LNCaP clone FGC (cell line): ENCODE measurements around the gene ZNF784.

Source experiments
- DNase-seq: peaks from one replicate; pipeline ENCODE4 v3.0.0-alpha.2; 2011; ENCODE audit warnings: low read depth
- H3K4me3 ChIP-seq: 2 replicates; pipeline ENCODE4 v1.5.1; 2011; ENCODE audit warnings: mild to moderate bottlenecking, low read depth, low read length, control low read depth
- TF ChIP-seq, protein P1 (sequence below): IDR thresholded peaks from 2 replicates; pipeline ENCODE4 v1.5.1; 2012; ENCODE audit warnings: mild to moderate bottlenecking; ENCODE audit not compliant: control insufficient read depth, insufficient read depth; ENCODE audit errors: extremely low read depth

The ZNF784 gene

DNA sequence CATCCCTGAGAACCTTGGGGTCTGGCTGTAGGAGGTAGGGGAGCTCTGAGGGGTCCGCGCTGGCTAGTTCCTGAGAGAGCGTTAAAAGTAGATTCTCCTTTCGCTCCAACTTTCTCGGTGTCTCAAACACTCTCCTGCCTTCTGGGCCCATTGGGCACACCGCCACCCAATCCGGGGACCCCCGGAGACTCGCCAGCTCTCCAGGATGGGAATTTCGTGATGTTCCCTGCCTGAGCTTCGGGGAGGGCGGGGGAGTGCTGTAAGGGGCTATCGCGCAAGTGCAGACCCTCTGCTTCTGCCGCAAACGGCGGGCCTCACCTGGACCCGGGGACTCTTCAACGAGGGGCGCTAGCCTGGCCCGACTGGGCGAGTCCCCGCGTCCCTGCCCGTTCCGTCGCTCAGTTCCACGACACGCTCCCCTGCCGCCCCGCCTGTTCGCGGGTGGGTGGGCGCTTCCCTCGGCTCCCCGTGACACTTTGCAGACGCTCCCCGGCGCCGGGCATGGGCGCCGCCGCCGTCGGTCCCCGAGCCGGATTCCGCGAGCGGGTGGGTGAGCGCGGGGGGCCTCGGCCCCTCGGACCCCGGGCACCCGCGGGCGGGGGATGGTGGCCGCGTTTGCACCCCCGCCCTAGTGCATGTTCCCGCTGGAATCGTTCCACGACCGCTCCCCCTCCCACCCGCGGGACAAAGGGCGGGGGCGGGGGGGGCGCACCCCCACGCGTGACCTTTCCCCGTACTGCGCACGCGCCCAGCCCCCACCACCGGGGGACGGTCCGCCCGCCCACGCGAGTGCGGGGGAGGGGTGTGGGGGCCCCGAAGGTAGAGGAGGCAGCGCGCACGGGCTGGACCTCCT lies 23.6 kb upstream of the ZNF784 start, which contains the start of gene CCDC106:
Gene CCDC106, plus strand, starts transcription at position 481 of the 853 bp plus-strand sequence. CDS start 835 bp downstream, outside the sequence.
- DNase-seq: no peak
- H3K4me3 ChIP-seq: peak within 1 kb of the TSS; percentile 84
- TF ChIP-seq, protein P1, sequence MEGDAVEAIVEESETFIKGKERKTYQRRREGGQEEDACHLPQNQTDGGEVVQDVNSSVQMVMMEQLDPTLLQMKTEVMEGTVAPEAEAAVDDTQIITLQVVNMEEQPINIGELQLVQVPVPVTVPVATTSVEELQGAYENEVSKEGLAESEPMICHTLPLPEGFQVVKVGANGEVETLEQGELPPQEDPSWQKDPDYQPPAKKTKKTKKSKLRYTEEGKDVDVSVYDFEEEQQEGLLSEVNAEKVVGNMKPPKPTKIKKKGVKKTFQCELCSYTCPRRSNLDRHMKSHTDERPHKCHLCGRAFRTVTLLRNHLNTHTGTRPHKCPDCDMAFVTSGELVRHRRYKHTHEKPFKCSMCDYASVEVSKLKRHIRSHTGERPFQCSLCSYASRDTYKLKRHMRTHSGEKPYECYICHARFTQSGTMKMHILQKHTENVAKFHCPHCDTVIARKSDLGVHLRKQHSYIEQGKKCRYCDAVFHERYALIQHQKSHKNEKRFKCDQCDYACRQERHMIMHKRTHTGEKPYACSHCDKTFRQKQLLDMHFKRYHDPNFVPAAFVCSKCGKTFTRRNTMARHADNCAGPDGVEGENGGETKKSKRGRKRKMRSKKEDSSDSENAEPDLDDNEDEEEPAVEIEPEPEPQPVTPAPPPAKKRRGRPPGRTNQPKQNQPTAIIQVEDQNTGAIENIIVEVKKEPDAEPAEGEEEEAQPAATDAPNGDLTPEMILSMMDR: no peak

DNA sequence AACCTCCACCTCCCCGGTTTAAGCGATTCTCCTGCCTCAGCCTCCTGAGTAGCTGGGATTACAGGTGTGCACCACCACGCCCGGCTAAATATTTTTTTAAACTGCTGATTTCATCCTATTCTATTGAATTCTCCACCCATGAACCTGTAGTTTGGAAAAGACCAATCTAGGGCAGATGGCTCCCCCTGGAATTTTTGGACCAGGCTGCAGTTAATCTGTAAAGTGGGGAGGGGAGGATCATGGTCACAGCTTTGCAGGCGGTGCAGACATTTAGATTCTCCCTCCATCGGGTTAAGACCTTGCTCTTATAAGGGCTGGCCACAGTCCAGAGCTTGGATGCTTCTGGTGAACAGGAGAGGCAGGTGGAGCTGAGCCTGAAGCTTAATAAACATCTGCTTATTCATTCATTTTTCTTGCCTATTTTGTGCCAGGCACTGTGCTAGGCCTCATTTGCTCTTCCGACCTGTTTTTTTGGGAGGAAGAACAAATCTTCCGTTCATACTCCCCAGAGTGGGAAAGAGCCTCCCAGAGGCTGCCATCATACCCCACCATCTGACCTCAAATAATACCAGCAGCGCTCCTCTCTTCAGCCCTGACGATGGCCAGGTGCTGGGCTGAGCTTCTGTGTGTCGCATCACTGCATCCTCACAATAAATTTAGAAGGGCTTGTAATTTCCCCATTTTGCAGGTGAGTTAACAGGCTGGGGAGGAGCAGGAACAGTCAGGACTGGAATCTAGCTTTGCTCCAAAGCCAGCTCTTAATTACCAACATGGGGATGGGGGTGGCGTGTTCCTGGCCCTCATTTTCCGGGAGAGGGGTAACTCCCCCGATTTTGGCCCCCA lies 22.7 kb upstream of the ZNF784 start:
- DNase-seq: no peak
- peak overlapping the region; percentile 84 for H3K4me3 ChIP-seq
- TF ChIP-seq, protein P1: no peak

DNA sequence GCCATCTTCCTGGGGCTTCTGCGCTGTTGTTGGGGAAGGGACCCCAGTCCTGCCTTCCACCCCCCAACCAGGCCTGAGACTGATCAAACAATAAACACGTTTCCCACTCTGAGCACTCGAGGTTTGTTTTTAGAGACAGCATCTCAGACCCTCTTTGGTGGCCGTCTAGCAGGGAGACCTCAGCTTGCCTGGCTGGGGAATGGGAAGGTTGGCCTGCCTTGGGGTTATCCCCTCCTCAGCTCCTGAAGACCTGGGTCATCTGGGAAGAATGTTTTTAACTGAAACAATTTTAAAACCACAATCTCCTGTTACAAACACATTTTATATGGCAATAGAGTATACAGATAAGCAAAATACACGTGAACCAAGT lies 21.1 kb upstream of the ZNF784 start:
- TF ChIP-seq, protein P1: no peak
- H3K4me3 ChIP-seq: no peak overlapping the region
- DNase-seq: no peak

DNA sequence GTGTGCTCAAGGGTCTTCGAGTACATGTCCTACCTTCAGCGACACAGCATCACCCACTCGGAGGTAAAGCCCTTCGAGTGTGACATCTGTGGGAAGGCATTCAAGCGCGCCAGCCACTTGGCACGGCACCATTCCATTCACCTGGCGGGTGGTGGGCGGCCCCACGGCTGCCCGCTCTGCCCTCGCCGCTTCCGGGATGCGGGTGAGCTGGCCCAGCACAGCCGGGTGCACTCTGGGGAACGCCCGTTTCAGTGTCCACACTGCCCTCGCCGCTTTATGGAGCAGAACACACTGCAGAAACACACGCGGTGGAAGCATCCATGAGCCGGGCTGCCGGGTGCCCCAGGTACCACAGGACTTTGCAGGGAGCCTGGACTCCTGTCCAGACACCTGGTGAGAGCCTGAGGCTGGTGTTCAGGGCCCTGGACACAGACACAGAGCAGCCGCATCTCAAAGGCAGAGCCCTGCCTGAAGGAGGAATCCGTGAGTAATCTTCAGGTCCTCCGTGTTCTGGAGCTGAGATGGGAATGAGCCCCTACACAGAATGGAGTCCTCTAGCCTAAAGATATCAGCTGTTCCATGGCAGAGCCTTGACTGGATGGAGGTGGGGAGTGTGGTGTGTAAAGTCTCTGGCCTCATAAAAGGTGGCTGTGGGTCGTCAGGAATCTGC lies 20.6 kb upstream of the ZNF784 start:
- no peak for DNase-seq
- TF ChIP-seq, protein P1: no peak
- peak overlapping the region; percentile 95 for H3K4me3 ChIP-seq

DNA sequence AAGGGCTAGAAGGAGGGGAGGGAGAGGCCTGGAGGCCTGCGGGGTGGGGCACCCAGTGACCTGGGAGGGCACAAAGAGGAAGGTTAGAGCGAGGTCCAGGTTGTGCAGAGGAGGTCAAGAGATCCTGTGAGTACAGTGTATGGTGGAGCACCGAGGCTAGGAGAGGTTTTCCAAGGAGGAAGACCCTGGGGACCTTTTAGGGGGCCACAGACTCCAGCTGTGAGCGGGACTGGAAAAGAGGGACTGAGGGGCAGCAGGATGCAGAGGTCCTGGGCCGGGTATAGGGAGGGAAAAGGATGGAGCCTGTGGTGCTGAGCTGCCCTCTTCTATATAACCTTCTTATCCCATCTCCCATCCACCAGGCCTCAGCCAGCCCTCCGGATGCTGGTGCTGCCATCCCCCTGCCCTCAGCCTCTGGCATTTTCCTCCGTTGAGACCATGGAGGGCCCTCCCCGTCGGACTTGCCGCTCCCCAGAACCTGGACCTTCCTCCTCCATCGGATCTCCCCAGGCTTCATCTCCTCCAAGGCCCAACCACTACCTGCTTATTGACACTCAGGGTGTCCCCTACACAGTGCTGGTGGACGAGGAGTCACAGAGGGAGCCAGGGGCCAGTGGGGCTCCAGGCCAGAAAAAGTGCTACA lies 19.9 kb upstream of the ZNF784 start:
- DNase-seq: no peak
- TF ChIP-seq, protein P1: no peak
- H3K4me3 ChIP-seq: peak overlapping the region; percentile 95

DNA sequence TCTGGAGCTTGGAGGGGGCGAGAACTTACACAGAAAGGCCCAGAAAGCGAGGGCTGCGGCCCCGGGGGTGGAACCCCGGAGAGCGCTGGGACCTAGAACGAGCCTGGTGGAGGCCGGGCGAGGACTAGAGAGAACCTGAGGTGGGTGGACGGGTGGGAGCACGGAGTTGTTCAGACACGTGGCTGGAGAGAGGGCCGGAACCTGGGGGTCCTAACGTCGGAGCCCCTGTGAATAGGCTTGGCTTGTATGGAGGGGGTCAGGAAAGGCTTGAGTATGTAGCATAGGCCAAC lies 19.5 kb upstream of the ZNF784 start:
- TF ChIP-seq, protein P1: no peak
- H3K4me3 ChIP-seq: peak overlapping the region; percentile 95
- DNase-seq: no peak
